GM18519 (cell line): Measurements from ENCODE around the gene CDKAL1.

Experiments used
- ATAC-seq: cut with Tn5 transposase; IDR thresholded peaks from one replicate; pipeline ENCODE4 v1.9.1; 2021; ENCODE audit warnings: mild to moderate bottlenecking, moderate library complexity; ENCODE audit not compliant: unreplicated experiment, low FRiP score

Gene CDKAL1

DNA sequence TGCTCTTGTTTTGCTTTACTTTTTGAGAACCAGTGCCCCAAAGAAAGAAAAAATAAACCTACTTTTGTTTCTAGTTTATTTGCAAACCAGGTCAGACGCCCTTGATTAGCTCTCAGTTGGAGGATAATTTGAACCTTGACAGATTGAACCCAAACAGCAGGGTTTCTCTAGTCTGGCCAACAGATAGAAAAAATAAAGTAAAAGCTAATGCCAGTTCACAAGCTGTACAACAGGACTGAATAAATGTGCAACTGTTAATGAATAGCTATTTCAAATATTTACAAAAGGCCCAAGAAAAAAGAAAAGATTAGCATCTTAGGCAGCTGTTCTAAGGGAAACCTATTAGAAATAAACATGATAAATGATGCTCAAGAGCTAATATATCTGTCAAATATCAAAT, 331.8 kb downstream of the CDKAL1 start:
- no peak for ATAC-seq

DNA sequence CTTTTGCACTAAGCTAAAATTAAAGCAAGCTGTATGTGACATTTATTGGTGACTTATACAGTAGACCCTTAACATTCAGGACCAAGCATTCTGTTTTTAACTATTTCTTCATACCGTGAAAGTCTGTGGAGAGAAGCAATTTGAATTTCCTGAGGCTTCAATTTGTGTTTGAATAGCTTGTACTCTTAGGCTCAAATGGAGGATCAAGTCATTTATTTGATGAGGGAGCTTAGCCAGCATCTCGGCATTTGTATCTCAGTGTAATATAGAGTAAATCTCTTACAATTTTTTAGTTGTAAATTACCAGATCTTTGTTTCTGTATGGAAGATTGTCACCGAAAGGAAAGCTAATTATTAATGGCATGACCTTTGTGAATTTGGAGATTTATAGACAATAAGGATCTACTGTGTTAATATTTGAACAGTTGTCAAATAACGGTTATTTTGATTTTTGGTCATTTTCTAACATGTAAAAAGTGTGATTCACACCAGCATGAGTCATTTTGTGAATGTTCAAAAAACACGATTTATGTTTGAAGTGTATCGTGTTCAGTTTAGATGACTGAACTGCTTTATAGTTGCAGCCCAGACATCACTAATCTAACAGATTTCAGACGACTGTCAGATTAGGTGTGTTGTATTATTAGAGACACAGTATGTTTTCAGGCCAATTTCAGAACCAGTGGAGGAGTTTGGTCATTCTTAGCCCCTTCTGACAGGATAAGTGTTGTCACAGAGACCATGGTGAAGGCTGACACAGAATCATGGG, 332.9 kb downstream of the CDKAL1 start:
- ATAC-seq = no peak

DNA sequence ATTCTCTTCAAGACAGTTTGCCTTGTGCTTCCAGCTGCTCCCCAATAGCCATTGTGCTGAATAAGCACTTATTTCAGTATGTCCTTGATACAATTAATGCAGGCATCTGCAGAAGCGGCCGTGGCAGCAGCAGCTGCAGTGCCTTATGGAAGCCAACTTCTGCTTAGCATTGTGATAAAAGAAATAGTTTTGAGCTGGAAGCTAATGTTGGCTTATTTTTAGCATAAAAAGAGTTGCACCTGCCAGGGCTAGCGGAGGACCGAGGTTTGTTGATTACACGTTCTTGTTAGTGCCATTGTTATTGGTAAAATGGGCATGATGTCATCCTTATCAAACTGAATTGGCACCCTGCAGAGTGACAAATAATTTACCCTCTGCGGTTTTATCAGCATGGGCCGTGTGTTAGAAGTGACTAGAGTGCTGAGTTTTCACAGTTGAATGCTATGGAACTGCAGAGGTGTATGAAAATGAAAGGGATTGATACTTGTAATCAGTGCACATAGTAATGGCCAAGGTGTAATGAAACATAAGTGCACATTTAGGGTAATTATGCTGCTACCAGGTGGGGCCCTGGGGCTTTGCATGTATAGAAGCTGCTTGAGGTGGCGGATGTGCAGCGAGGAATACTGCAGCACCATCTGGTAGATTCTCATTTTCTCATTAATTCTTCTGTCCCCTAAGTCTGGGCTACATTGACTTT, 334.3 kb downstream of the CDKAL1 start:
- ATAC-seq = no peak

DNA sequence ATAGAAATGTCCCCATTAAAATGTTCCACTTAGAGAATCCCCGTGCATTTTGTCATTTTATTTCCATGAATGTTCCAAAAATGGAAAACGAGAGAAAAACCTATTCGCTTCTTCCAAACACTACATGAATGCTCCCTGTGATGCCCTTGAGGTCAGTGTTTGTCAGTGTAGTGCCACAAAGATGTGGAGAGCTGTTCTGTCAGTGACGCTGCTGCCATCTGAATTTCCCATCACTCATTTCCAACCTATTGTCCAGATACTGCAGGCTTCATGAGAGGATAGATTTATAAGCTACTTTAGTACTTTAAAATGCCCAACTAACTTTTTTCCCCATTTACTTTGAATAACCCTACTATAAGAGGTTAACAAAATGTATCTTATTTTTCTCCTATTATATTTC, 335.8 kb downstream of the CDKAL1 start:
- no peak for ATAC-seq

DNA sequence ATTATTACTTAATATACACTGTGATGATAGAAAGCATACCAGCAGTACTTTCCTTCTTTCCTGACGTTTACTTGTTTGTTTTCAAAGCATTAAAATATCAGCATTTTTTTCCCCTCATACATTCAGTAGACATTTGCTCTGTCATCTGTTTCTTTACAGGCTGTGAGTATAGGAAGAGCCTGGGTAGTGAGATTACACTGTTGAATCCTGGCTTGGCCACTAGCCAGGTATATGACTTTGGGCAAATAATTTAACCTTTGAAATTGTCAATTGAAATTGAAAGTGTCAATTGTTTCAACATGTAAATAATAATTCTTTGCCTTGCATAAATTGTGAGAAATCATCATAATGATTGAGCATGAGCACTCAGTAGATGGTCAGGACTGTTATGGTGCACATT, 336.2 kb downstream of the CDKAL1 start:
- no peak for ATAC-seq

DNA sequence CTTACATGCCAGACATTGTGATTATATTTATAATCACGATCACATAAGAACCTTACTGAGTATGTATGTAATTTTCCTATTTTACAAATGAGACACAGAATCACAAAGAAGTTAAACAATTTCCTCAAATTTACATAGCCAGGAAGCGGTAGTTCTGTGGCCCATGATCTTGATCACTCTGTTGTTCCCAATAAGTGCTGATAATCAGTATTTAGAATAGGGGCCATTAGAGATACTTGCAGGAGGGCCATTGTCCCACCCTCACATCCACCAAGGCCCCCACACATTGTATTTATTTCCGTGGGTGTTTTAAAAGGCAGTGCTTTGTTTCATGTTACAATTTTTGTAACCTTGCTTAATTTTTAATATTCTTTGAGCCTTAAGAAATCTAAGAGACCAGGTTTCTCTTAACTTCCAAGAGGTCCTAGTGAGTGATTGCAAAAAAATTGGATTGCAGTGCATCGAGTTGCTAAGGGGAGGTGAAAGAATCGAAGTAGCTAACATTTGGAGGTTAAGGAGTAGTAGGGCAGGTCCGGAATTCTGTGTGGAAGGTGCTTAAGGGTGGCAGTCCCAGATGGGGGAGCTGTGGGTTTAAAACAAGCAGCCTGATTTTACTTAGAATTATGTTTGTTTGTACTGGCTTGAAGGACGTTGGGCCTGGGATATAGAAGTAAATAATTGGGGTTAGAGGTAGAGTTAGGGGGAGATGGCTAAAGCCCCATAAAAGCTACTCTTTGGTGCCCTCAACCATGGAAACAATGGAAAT, 339.4 kb downstream of the CDKAL1 start:
- ATAC-seq = no peak

DNA sequence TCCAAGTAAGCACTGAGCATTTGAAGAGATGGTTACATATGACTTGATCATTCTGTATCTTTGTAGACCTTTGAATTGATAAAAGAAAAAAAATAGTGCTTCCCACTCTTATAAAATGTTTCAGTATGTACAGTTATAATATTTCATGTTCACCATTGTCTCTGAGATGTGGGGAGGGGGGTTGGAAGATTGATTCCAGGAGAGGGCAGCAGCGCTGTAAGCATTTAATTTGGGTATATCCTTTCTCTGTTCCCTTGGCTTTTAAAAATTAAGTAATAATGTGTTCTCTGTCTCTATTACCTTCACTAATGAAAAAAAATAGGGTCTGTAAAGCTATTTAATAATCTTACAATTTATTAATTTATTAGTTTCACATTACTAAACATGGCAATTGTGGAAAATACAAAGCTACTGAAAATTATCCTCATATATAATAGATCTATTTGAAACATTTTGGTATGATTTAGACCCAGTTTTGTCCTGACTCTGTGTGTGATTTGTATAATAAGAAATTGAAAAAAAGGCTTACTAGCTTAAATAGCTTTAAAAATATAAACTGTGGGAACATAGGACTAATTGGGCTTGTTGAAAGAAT, 341.2 kb downstream of the CDKAL1 start:
- ATAC-seq = no peak

DNA sequence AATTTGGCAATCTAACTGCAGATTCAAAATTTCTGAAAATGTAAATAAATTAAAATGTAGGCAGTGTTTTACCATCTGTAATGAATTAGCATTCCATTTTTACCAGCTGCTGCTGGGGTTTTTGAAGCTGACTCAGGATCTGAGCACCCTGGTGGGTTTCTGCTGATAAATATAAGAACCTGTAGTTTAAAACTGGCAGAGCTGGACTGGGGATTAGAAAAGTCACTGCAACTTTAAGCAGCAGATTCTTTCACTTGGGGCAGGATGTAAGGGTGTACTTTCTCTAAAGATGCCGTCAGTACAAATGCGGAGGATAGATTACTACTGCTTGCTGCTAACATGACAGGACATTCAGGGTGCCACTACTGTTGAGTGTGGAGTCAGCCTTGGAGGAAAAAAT, 341.8 kb downstream of the CDKAL1 start:
- ATAC-seq = no peak

DNA sequence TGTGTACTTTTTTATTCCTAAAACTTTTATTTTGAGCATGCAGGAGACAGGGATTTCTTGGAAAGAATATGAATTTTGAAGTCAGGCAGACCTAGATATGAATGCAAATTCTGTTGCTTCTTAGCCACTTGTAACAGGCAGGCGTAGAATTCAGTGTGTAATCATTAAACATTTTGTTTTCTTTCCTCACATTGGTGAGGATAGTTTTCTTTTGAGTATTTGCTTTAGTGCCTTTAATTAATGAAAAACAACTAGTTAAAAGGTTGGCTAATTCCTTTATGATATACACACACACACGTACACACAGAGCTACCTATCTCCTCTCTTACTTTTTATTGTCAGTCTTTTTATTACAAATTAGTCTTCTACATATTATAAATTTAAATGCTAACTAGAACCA, 342.3 kb downstream of the CDKAL1 start:
- no peak for ATAC-seq

DNA sequence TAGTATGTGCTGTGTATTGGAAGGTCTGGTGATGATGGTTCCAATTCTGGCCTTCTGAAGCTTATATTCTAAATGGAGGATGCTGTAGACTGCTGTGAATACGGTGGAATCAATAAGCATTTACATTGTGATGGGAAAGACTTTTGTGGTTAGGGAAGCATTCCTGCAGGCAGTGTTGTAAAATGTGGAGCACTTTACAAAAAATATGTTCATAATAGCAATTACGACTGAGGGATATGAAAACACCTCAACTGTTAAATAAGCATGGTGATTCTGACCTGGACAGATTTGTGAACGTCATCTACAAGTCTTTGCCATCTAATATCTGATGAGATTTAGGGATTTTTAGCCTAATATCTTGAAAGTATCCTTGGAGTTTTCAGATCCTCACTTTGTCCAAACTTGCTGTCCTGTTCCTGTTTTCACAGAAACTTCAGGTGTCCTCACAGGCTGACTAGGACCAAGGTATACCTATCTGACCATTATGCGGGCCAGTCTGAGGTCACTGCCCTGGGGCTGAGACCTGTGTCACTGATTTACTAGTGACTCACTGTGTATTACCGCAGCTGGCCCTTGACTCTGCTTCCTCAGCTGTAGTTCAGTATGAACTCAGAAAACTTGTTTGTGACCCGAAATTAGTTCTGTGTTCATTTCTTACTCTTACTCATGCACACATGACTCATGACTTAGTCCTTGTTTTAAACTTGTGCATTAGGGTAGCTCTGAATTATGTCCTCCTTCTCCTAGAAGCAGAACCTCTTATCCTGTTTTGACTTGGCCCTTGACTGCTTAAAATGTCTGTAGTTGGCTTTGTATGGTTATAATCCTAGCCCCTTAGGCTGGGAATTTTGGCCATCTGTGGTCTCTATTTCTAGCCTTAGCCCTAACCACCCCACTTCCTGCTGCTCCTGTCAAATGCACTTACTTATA, 343.0 kb downstream of the CDKAL1 start:
- ATAC-seq = peak; percentile 97

DNA sequence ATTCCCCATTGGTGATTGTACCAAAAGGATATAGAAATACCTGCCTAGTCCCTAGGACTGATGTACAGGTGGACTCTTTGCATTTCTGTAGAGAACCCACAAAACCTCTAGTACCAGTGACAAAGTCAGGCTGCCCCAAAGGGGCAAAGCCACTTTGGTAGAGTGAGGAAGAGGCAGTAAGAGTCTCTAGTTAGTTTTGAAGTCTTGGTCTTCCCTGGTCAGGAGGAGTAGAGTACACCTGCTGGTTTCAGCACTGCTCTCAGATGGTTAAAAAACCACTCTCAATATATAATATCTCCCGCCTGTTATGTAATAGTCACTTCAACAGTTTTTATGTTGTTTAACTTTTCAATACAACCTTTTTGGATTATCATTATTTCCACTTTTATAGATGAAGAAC, 344.9 kb downstream of the CDKAL1 start:
- ATAC-seq = no peak

DNA sequence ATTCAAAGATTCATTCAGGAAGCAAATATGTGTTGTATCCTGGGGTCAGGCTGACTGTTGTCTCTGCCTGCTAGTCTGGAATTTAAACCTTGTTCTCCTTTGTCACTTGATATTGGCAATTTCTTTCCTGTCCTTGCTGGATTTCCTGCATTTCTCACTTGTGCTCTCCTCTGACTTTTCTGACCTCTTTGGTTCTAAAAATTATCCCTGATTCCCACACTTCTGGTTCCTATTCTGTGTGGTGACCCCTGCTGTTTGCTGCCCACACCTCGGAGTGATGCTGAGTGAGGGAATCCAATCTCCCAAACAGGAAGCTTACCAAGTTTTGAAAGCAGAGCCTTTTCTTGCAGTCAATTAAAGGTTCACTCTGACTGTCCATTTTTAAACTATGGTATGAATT, 345.3 kb downstream of the CDKAL1 start:
- ATAC-seq = no peak

DNA sequence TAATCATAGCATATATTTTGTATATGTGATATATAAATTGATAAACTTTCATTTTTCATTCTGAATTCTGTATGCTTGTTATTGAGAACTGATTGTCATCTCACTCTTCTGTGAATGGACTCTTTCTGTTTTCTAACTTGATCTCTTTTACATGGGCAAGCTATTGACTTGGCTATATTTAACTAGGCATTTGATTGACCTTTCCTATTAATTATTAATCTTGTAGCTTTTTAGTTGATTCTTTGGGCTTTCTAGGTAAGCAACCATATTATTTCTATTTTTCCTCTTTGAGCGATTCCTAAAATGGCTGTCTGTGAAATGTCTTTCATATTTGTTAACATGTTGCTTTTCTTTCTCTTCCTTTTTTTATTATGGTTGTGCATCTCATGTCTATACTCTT, 347.1 kb downstream of the CDKAL1 start:
- ATAC-seq = no peak

DNA sequence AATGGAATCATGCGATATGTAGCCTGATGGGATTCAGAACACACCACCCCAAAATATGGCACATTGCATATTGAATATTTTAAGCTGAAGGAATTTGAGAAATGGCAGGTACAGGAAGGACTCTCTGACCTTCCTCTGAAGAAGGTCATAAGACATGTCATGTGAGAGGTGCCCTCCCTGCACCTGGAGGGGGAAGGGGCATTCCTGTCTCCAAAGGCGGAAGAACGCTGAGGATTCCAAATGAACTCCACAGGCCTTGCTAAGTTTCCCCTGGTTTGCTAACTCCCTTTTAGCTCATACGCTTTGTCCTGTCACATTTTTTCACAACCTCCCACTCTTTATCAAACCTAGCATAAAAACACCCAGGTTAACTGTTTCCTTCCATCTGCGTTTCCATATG, 347.8 kb downstream of the CDKAL1 start:
- no peak for ATAC-seq

DNA sequence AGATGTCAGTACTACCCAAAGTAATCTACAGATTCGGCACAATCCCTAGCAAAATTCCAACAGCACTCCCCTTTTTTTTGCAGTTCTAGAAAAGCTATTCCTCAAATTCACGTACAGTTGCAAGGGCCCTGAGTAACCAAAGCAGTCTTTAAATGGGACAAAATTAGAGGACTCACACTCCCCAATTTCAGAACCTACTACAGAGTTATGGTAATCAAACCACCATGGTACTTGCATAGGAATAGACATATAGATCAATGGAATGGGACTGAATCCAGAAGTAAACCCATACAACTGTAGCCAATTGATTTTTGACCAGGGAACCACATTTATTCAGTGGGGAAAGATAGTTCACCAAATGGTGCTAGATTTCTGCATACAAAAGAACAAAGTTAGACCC, 350.8 kb downstream of the CDKAL1 start:
- no peak for ATAC-seq

DNA sequence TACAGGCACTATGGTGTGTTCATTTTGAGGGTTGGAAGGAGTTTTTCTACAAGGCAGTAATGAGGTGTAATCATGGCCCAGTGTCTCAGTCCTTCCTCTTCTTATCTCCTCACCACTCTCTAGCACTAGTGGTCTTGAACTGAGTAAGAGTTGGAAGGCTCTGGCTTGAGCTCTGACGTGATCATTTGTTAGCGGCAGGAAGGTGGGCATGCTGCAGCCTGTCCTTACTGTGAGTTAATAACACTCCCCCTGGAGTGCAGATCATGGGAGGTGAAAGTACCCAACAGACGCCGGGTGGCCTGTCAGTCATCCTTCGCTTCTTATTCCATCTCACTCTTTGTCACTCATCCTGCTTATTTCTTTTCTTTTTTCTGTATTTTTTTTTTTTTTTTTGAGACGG, 356.9 kb downstream of the CDKAL1 start:
- no peak for ATAC-seq

DNA sequence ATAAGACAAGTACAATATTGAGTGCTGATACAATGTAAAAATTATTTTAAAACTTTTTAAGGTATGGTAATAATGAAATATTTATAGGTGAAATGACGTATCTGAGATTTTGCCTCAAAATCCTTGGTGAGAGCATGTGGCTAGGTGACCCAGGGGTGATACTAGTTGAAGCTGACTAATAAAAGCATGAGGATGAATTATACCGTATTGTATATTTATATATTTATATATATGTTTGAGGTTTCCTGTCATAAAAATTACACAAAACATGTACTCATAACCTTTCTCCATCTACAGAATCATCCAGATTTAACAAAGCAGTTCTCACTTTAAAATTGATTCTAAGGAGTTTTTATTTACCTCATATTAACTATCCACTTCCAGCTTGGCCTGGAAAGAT, 358.1 kb downstream of the CDKAL1 start:
- ATAC-seq = no peak

DNA sequence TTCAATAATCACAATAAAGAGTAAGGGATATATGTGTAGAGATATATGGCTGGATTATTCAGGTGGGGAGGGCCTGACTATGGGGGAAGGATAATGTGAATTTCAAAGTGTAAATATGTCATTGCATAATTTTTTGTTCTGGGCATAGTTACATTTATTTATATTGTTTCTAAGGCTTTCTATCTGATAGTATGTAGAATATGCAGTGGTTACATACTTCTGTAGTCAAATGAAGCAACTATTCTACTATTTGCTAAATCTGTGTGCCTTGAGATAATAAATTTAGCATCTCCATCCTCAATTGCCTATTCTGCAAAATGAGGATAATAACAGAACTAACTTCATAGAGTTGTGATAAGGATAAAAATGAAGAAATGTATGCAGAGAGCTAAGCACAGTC, 359.2 kb downstream of the CDKAL1 start:
- ATAC-seq = no peak

DNA sequence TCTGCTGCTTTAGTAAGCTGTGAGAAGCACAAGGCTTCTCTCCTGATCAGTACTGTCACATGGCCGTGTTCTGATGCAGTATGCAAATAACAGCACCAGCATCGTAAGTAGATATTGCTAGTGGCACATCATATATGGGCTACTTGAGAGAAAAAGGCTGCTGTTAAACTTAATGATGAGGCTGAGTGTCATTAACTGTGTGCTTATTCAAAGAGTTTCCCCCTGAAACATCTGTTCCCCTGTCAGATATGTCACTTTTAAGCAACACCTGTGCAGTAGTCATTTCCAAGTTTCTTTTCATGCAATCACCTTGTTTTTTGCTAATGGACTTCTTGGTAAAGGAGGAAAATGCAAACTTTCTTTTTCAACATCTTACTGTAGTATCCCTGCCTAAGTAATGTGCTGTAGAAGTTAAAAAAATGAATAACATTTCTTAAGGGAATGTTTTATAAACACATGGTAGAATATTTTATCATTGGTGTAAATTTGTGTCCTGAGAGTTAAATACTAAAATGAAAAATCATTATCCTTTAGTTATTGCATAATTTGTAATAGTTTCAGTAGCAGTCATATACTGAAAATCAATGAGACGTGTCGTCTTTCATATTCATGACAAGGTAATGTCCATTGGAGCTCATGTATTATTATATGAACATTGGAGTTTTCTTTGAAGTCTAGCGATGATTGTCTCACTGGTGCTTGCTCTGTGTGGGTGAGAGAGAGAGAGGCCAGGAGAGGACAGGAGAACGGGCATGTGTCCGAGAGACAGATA, 366.3 kb downstream of the CDKAL1 start:
- ATAC-seq = peak; percentile 89
